AG09309 (cell line): ENCODE measurements around the gene LRRC27.

Experiments
- DNase-seq: peaks from one replicate; pipeline ENCODE4 v3.0.0-alpha.2; 2010; ENCODE audit warnings: low read depth
- H3K4me3 ChIP-seq: 2 replicates; pipeline ENCODE4 v1.5.1; 2011; ENCODE audit warnings: mild to moderate bottlenecking, low read depth, low read length, moderate library complexity; ENCODE audit not compliant: control insufficient read depth
- CTCF ChIP-seq: IDR thresholded peaks from 2 replicates; pipeline ENCODE4 v1.5.1; 2011; ENCODE audit warnings: mild to moderate bottlenecking, low read depth, low read length, inconsistent platforms; ENCODE audit not compliant: insufficient read depth, control insufficient read depth; ENCODE audit errors: missing control alignments

Gene LRRC27

GRCh38 chr10:132297526-132297925 is 34.5 kb upstream of the LRRC27 start:
- no peak overlapping the region for H3K4me3 ChIP-seq
- no peak for DNase-seq
- TF ChIP-seq CTCF: no peak

GRCh38 chr10:132298038-132298881 is 33.7 kb upstream of the LRRC27 start:
- TF ChIP-seq CTCF: no peak
- H3K4me3 ChIP-seq: no peak overlapping the region
- no peak for DNase-seq

- no peak for TF ChIP-seq CTCF
- no peak overlapping the region for H3K4me3 ChIP-seq
- DNase-seq: no peak
Measured at GRCh38 chr10:132299371-132300336, 32.3 kb upstream of the LRRC27 start.

GRCh38 chr10:132300582-132300981 is 31.4 kb upstream of the LRRC27 start:
- no peak for TF ChIP-seq CTCF
- no peak for DNase-seq
- H3K4me3 ChIP-seq: no peak overlapping the region

- H3K4me3 ChIP-seq: no peak overlapping the region
- DNase-seq: no peak
- no peak for TF ChIP-seq CTCF
Measured at GRCh38 chr10:132301371-132302330, 30.3 kb upstream of the LRRC27 start.
